Left forelimb (tissue), 1 donor: Measurements from ENCODE around the gene RAPGEF2.
"Not testable (repeated sequence)": the region's sequence is repeated elsewhere in the genome, so short reads cannot be mapped to it uniquely, and the experiment has no call there.

Experiments
- DNase-seq: peaks from one replicate; pipeline ENCODE4 v3.0.0-alpha.2; 2018; ENCODE audit warnings: low spot score

RAPGEF2 gene

DNA sequence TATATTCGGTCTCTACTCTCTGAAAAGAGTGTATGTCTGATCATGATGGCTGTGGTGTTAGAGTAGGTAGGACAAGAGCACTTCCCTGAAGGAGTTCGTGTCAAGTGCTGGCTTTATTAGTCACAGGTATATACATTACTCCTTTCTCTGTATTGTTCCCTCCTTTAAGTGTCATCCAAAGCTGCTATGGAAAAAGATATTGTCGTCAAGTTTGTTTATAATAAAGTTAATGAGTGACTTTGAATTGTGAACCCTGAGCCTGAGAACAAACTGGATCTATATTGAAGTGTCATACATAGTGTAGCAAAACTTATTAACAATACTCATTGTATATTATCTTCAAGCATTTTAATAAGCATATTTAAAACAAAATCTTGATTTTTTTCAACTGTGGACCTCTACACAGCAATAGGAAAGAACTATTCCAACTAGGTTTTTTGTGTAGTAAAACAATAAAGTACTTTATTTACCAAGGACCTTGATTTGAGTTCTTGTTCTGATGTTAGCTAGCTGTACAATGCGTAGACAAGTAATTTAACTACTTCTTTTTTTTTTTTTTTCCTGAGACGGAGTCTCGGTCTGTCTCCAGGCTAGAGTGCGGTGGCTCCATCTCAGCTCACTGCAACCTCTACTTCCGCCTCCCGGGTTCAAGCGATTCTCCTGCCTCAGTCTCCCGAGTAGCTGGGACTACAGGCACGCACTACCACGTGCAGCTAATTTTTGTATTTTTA, 177.7 kb downstream of the RAPGEF2 start:
- DNase-seq, result no peak

DNA sequence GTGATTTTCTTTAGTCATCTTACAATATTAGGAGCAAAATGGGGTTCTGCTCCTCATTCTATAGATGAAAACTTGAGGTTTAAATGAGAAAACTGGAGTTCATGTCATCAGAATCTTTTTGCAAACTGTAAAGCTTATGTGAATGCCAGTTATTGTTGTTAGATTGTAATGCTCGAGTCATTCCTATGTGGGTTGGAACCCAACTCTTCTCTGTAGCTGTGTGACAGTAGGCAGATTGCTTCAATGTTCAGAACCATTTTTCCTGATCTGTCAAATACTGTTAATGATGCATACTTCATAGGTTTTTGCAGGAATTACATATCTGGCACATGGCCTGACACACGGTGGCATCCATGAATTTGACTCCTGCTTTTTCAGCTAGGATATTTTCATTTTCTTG, 178.9 kb downstream of the RAPGEF2 start:
- DNase-seq, result no peak

GRCh38 chr4:159282329-159282728, 179.4 kb downstream of the RAPGEF2 start:
- no peak for DNase-seq

DNA sequence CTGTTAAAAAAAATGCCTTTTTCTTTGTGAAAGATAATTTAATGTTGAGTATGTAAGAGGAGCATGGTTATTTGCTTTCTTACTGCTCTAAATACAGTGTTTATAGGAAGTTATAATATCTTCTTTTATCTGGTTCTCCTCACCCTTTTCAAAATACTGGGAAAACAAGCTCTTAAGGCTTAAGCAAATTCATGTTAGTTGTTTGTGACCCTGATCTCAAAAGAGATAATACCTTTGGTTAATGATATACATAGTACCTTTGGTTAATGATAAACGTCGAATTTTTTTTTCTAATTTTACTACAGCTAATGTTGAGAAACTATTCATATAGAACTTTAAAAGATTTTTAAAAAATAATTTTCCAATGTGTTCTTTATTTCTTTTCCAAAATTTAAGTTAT, 180.1 kb downstream of the RAPGEF2 start:
- no peak for DNase-seq

DNA sequence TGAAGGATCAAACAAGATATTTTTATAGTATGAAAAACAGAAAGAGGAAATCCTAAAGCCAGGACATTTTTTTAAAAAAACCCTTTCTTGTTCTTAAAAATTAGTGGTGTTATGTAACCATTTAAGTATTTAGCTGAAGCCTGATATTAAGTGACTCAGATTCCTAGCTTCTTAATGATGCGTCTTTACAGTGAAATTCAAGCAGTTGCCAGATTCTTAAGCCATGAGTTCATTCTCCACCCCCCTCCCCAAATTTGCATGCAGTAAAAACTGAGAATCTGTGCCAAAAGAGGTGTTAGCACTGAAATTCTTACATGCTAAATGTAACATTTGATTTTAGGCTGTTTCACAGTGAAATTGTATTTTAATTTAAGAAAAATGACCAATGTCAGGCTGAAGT, 180.8 kb downstream of the RAPGEF2 start:
- DNase-seq, result no peak

GRCh38 chr4:159284113-159284512, 181.2 kb downstream of the RAPGEF2 start:
- DNase-seq, result no peak

DNA sequence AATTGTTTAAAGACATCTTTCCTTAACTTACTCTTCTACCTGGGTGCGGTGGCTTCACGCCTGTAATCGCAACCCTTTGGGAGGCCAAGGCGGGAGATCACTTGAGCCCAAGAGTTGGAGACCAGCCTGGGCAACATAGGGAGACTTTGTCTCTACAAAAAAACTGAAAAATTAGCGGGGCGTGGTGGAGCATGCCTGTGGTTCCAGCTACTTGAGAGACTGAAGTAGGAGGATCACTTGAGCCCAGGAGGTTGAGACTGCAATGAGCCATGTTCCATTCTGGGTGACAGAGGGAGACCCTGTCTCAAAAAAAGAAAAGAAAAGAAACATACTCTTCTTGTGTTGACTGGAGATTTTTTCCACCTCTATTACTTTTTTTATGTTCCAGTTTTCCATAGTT, 181.9 kb downstream of the RAPGEF2 start:
- no peak for DNase-seq

- DNase-seq, result no peak
These were observed 184.9 kb downstream of the RAPGEF2 start for GRCh38 chr4:159287767-159288166.

DNA sequence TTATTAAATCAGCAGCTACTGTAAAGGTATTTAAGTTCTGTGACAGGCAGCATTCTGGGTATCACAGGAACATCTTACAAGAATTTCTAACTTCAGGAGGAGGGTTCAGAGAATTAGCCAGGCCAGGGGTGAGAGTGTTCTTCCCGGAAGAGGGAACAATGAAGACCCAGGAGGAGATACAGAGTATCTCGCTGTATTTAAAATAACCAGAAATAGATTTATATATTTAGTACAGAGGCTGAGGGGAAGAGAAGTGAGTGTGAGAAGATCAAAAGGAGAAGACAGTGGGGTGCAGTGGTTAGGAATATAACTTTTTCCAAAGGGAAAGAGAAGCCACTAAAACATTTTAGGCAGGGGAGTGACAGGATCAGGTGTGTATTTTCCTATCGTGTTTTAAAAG, 186.8 kb downstream of the RAPGEF2 start:
- no peak for DNase-seq

DNA sequence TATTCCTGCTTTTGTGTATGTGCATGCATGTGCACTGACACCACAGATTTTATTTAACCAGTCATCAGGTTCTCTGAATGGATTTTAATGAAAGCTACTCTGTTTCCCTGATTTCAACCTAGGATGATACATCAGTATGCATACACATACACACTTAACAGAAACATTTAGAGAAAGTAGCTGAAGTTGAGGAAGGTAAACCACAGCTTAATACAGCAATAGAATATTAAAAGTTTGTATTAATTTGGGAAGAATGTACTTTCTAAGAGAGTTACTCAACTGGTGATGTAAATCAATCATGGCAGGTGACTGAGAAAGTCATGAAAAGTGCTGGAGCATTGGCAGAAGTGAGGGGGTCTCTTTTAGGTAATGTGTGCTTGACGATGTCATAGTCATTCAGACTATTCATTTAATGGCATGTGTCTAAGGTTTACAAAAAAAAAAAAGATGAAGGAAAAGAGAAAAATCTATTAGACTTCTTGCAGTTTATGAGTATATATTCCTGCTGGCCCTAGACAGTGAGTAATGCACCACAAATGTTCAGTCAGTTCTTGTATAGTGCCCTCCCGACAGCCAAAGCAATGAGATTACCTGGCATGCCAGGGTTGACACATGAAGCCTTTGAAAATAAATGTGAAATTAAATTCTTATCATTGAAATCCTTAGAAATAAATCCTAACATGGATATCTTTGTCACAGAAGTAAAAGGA, 187.6 kb downstream of the RAPGEF2 start:
- DNase-seq, result no peak

DNA sequence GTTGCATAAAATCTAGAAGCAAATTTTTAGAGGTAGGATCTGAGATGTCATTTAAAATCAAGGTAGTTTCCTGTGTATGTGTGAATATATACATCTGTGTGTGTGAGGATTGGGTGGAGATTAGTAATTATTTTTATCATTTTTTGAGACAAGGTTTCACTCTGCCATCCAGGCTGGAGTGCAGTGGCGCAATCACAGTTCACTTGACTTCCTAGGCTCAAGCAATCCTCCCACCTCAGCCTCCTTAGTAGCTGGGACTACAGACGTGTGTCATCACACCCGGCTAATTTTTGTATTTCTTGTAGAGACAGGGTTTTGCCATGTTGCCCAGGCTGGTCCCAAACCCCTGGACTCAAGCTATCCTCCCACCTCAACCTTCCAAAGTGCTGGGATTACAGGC, 188.3 kb downstream of the RAPGEF2 start:
- DNase-seq, result no peak

GRCh38 chr4:159292137-159292896, 189.4 kb downstream of the RAPGEF2 start:
- no peak for DNase-seq

- DNase-seq, result no peak
These were observed 191.1 kb downstream of the RAPGEF2 start for GRCh38 chr4:159293811-159294515.

GRCh38 chr4:159296061-159296460, 193.2 kb downstream of the RAPGEF2 start:
- no peak for DNase-seq

GRCh38 chr4:159297091-159297490, 194.2 kb downstream of the RAPGEF2 start:
- DNase-seq, result no peak

DNA sequence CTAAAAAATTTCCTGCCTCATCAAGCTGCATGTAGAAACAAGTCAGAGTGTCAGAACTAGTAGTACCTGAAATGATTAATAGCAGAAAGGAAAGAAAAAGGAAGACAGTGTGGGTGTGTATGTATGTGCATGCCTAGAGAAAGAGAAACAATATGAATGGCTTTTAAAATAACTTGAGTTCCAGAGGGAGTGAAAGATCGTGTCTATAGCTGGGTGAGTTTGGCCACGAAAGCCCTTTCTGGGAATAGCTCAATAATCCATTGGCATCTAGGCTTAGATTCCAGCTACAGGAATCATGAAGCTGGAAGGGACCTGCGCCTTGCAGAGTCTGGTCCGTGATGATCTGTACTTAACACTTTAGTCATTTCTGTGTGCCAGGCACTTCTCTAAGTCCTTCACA, 195.6 kb downstream of the RAPGEF2 start:
- DNase-seq, result no peak

DNA sequence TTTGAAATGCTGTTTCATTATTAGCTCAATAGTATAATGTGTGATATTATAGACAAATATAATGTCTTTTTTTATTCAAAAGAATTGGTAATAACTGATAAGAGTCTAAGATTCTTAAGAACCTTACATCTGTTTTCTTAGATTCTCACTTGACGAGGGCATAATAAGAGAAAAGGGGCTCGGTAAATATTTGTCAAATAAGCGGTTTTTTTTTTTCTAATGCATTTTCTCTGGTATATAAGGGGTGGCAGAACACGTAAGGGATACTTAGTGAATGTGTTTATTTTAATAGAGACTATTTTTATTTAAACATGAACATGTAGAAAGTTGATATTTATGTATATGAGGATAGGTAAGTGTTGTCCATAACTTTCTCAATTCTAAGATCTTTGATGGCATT, 200.6 kb downstream of the RAPGEF2 start:
- DNase-seq, result no peak

DNA sequence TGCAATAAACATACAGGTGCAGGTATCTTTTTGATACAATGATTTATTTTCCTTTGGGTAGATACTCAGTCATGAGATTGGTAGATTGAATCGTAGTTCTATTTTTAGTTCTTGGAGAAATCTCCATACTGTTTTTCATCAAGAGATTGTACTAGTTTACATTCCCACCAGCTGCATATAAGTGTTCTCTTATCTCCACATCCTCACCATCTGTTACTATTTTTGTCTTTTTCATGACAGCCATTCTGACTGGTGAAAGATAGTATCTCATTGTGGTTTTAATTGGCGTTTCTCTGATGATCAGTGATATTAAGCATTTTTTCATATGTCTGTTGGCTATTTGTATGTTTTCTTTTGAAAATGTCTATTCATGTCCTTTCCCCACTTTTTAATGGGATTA, 202.2 kb downstream of the RAPGEF2 start:
- no peak for DNase-seq

- DNase-seq, result no peak
These were observed 205.1 kb downstream of the RAPGEF2 start for GRCh38 chr4:159307929-159308328.

DNA sequence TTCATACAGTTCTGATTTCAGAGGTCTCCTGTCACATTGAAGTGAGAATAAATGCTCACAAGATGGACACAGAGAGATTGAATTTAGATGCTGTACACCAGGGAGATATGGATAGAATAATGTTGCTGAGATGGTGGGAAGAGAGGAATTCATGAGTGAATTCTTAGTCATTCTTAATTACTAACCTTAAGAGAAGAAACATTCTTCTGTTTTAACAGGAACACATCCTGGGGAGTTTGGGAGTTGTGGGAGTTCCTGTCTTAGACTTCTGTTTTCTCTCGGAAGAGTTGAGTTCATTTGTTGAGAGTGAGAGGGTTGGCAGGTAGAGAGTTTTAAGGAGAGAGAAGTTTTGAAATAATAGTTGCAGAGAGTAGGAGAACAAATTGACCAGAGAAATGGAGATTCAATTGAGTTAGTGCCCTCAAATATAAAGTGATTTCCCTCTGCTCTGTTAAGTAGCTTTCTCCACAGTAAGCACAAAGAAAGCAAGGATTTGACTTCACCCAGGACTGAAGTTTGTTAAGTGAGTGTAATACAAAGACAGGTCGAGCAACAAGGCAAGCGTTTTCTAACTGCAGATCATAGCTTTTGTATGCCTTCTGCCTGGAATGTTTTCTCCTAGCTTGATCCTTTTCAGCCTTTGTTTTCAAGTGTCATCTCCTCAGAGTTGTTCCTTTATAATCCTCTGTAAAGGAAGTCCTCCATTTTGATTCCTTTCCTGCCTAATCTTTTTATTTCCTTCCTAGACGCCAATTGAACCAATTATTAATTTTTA, 205.9 kb downstream of the RAPGEF2 start:
- no peak for DNase-seq

- no peak for DNase-seq
These were observed 209.4 kb downstream of the RAPGEF2 start for GRCh38 chr4:159312236-159312635.

DNA sequence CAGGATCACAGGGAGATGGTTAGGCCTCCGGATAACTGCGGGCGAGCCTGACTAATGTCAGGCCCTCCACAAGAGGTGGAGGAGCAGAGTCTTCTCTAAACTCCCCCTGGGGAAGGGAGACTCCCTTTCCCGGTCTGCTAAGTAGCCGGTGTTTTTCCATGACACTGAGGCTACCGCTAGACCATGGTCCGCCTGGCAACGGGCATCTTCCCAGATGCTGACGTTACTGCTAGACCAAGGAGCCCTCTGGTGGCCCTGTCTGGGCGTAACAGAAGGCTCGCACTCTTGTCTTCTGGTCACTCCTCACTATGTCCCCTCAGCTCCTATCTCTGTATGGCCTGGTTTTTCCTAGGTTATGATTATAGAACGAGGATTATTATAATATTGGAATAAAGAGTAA, 213.0 kb downstream of the RAPGEF2 start:
- not testable (repeated sequence) for DNase-seq
